Neural crest cell (in vitro differentiated cells): ENCODE measurements around the gene NF1. TPM values are rescaled to one million over a fixed set of nuclear protein-coding genes. Genes with fewer than 3 reads are reported as not detected.
A peak's percentile ranks its signal among the peaks of the same experiment; 100 is the strongest.

Experiments
- DNase-seq: peaks from one replicate; pipeline ENCODE4 v3.0.0; 2021; ENCODE audit warnings: low read depth, mixed read lengths, low spot score
- H3K27ac Mint-ChIP-seq: one replicate; pipeline ENCODE4 v1.8.0; 2021; ENCODE audit warnings: mild to moderate bottlenecking, mixed read lengths; ENCODE audit not compliant: unreplicated experiment
- H3K27me3 Mint-ChIP-seq: 2 replicates; pipeline ENCODE4 v1.8.0; 2021; ENCODE audit warnings: low read depth, mild to moderate bottlenecking, mixed read lengths
- H3K36me3 Mint-ChIP-seq: 2 replicates; pipeline ENCODE4 v1.8.0; 2021; ENCODE audit warnings: low read depth, mild to moderate bottlenecking, mixed read lengths
- H3K4me1 Mint-ChIP-seq: 2 replicates; pipeline ENCODE4 v1.8.0; 2021; ENCODE audit warnings: mixed read lengths
- H3K4me3 Mint-ChIP-seq: one replicate; pipeline ENCODE4 v1.8.0; 2021; ENCODE audit warnings: mild to moderate bottlenecking, mixed read lengths
- H3K9me3 Mint-ChIP-seq: 2 replicates; pipeline ENCODE4 v1.8.0; 2021; ENCODE audit warnings: mixed read lengths
- microRNA-seq: library from miRNA; unstranded; fragments of <30 nt; microRNA quantifications from one replicate; pipeline ENCODE4, GENCODE V29; 2020
- total RNA-seq: library from RNA; stranded (reverse); gene quantifications from 2 replicates; pipeline ENCODE4 v1.2.1, GENCODE V29; 2021
- TF ChIP-seq, protein P1 (sequence below): fragments of 200-600 bp; sonication (generic); conservative IDR thresholded peaks from 2 replicates; pipeline ENCODE4 v1.5.0; 2021; ENCODE audit warnings: antibody characterized with exemption, mild to moderate bottlenecking

NF1 gene
- total RNA-seq, 1 donor from 2014 or later, result 60.6 TPM

DNA sequence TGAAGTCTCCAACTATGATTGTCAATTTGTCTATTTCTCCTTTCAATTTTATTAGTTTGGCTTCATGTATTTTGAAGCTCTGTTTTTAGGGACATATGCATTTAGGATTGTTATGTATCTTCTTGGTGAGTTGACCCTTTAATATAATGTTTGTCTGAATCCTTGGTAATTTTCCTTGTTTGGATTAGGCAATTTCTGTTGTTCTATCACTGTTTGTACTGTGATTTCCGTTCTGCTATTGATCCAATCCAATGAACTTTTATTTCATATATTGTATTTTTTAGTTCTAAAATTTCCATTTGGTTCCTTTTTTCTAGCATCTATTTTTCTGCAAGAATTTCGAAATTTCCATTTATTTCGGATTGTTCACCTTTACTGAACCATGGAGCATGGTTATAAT lies 327.7 kb downstream of the NF1 start:
- Mint-ChIP-seq H3K4me3 (no peak overlapping the region), H3K9me3 (no peaks in the 10 kb centered on the region), H3K27ac (no peak overlapping the region), H3K27me3 (peaks cover 18% of the 10 kb centered on the region), H3K4me1 (peaks cover 10% of the 10 kb centered on the region), H3K36me3 (no peaks in the 10 kb centered on the region)
- TF ChIP-seq, protein P1, sequence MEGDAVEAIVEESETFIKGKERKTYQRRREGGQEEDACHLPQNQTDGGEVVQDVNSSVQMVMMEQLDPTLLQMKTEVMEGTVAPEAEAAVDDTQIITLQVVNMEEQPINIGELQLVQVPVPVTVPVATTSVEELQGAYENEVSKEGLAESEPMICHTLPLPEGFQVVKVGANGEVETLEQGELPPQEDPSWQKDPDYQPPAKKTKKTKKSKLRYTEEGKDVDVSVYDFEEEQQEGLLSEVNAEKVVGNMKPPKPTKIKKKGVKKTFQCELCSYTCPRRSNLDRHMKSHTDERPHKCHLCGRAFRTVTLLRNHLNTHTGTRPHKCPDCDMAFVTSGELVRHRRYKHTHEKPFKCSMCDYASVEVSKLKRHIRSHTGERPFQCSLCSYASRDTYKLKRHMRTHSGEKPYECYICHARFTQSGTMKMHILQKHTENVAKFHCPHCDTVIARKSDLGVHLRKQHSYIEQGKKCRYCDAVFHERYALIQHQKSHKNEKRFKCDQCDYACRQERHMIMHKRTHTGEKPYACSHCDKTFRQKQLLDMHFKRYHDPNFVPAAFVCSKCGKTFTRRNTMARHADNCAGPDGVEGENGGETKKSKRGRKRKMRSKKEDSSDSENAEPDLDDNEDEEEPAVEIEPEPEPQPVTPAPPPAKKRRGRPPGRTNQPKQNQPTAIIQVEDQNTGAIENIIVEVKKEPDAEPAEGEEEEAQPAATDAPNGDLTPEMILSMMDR, result no peak
- DNase-seq, result no peak

DNA sequence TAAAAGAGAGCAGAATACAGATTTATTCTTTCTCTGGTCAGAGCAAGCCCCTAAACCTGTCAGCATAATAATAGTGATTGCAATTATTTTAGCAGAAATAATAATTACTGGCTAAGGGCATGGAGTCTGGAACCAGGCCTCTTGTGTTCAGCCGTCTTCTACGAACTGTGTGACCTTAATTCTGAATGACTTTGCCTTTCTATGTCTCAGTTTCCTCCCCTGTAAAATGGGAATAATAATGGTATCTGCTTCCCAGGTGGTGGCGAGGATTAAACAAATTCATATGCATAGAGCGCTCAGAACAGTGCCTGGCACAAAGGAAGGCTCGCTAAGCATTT lies 330.1 kb downstream of the NF1 start:
- Mint-ChIP-seq H3K27ac (no peak overlapping the region), H3K9me3 (no peaks in the 10 kb centered on the region)

DNA sequence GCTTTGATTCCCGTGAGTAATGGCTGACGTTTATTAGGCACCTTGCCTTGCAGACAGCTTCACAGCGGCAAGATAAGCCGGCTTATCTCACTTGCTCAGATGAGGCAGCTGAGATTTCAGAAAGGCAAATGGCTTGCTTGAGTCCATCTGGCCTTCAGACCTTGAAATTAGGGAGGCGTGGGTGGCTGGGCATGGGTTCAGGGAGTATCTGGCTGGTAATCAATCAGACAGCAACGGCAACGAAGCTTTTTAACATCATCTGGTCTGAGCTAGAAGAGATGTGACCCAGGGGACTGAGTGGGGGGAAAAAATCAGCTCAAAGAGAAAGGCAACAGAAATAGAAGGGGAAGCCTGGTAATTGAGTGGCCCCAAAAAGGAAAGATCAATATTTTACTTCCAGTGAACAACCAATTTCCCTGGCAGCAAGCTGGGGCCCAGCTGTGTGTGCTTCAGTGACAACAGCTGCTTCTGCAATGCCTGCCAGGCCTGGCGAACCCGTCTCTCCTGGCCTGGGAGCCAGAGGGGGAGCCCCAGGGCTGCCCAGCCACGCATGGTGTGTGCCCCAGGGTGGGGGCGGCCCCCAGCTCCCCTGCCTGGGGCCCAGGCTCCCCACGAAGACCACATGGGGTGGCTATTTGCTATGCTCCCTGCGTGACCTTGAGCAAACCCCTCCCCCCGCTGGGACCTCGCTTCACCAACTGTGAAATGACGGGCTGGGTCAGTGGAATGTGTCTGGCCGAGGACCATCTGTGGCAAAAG lies 330.7 kb downstream of the NF1 start:
- peaks cover 6% of the 10 kb centered on the region for H3K4me1 Mint-ChIP-seq
- DNase-seq, result no peak
- H3K4me3 Mint-ChIP-seq, result no peak overlapping the region

More for the DNA sequence above, 330.1 kb downstream of the NF1 start:
- Mint-ChIP-seq H3K4me1 (peaks cover 6% of the 10 kb centered on the region), H3K36me3 (no peaks in the 10 kb centered on the region), H3K4me3 (no peak overlapping the region), H3K27me3 (peaks cover 8% of the 10 kb centered on the region)
- TF ChIP-seq, protein P1, result no peak
- DNase-seq, result no peak

More for the DNA sequence above, 330.7 kb downstream of the NF1 start:
- no peak overlapping the region for H3K27ac Mint-ChIP-seq
- no peaks in the 10 kb centered on the region for H3K36me3 Mint-ChIP-seq
- H3K27me3 Mint-ChIP-seq, result peaks cover 9% of the 10 kb centered on the region
- H3K9me3 Mint-ChIP-seq, result no peaks in the 10 kb centered on the region
- TF ChIP-seq, protein P1, result no peak

Small RNAs within 50 kb of the gene (microRNA-seq; reads per million reads assigned to microRNA genes)
- gene MIR4733, result 5.9 reads per million, percentile 3 among the genes with 10 or more reads in this experiment

Other genes starting within 250 kb of the NF1 start
- gene TEFM, start 188.7 kb upstream of the NF1 start, total RNA-seq, result 10.8 and 15.0 TPM in 2 replicates
- gene ADAP2, start 173.0 kb upstream of the NF1 start, total RNA-seq, result 1.7 and 2.2 TPM in 2 replicates
- 5.9 and 6.4 TPM in 2 replicates for gene RNF135, start 123.9 kb upstream of the NF1 start, total RNA-seq
- gene OMG, start 202.3 kb downstream of the NF1 start, total RNA-seq, result not detected in 2 replicates
- not detected in 2 replicates for gene EVI2B, start 219.1 kb downstream of the NF1 start, total RNA-seq
- gene EVI2A, start 226.6 kb downstream of the NF1 start, total RNA-seq, result not detected in 2 replicates